Heart right ventricle (tissue), 16 donors: Measurements from ENCODE around the gene ESM1. TPM values are rescaled to one million over a fixed set of nuclear protein-coding genes. Genes with fewer than 3 reads are reported as not detected.

ENCODE experiments used
- ATAC-seq, 8 donors: fragments of 200-7000 bp; cut with Tn5 transposase; one replicate each; pipeline ENCODE4 v1.9.1; 2020; ENCODE audit warnings: mild to moderate bottlenecking in 8 of 8, moderate library complexity in 8 of 8, moderate number of reproducible peaks in 1 of 8
- DNase-seq, 2 donors: peaks; one replicate each; pipeline ENCODE4 v3.0.0-alpha.2; 2020
- H3K27ac ChIP-seq, 10 donors: fragments of 200-600 bp; sonication (generic) in 2 of 10; one replicate each; pipeline versions ENCODE4 v1.5.0 to v1.8.0; 2020 to 2022; ENCODE audit warnings: mild to moderate bottlenecking in 3 of 10
- H3K27me3 ChIP-seq, 7 donors: fragments of 200-600 bp; one replicate each; pipeline ENCODE4 v1.8.0; 2021 to 2022; ENCODE audit warnings: mild to moderate bottlenecking in 2 of 7
- H3K36me3 ChIP-seq, 9 donors: fragments of 200-600 bp; sonication (generic) in 1 of 9; one replicate each; pipeline versions ENCODE4 v1.5.0 to v1.8.0; 2020 to 2022; ENCODE audit warnings: mild to moderate bottlenecking in 2 of 9
- H3K4me1 ChIP-seq, 9 donors: fragments of 200-600 bp; sonication (generic) in 1 of 9; one replicate each; pipeline versions ENCODE4 v1.5.0 to v1.8.0; 2020 to 2022; ENCODE audit warnings: mild to moderate bottlenecking in 4 of 9
- H3K4me3 ChIP-seq, 10 donors: fragments of 200-600 bp; sonication (generic) in 2 of 10; one replicate each; pipeline versions ENCODE4 v1.5.0 to v1.8.0; 2020 to 2022; ENCODE audit warnings: mild to moderate bottlenecking in 7 of 10, moderate library complexity in 2 of 10
- H3K9me3 ChIP-seq, 11 donors: fragments of 200-600 bp in 10 of 11; sonication (generic) in 2 of 11; one replicate each; pipeline versions ENCODE4 v1.5.0 to v1.8.0; 2013 to 2022; ENCODE audit warnings: mild to moderate bottlenecking in 2 of 11, control low read depth in 1 of 11, moderate library complexity in 1 of 11
- WGBS, 2 donors: extraction: QIAGEN DNeasy Blood & Tissue Kit; methylation state at CpG; one replicate each; pipeline ENCODE4 v1.1.7; 2013; ENCODE audit warnings: inconsistent platforms in 1 of 2; 5-methylcytosine and 5-hydroxymethylcytosine counted together
- intact Hi-C, 10 donors: fragments of 100-400 bp; cut with DNase I; formaldehyde crosslinking; loops; one replicate each; pipeline versions ENCODE4 v1.11.1 to v1.14.2; 2022
- polyA plus RNA-seq, 2 donors: library from polyadenylated mRNA; stranded (reverse); fragments of 200-250 nt; gene quantifications; one replicate each; pipeline ENCODE4 v1.2.3, GENCODE V29; 2013
- total RNA-seq, 10 donors: library from RNA; stranded (reverse); fragmentation: NEBNext Ultra II Directional in 3 of 10; extraction: Animal tissue kit (Norgen Biotek cat#: 25700) in 3 of 10; gene quantifications; one replicate each; pipeline versions ENCODE4 v1.2.1 to v1.2.4, GENCODE V29; 2021 to 2023
- TF ChIP-seq, protein P1 (sequence below), 9 donors: fragments of 200-600 bp; sonication (generic) in 2 of 9; IDR thresholded peaks; one replicate each; pipeline versions ENCODE4 v1.5.0 to v1.8.0; 2021 to 2022; ENCODE audit warnings: antibody characterized with exemption in 9 of 9, mild to moderate bottlenecking in 5 of 9, moderate library complexity in 1 of 9
- donor health status: Arrhythmogenic right ventricular cardiomyopathy.
- donor health status: ischemic (EF 13 %, LVEDD 7.1; RV severe dilation, severe dysfunction).
- donor health status: healthy with polysubstance abuse.
- donor health status: DM: no; HTN: yes; CAD: no.
- donor health status: DM: no; HTN: no; CAD: no.
- donor health status: ischemic (EF 25% LVEDD 6.9; RV normal size, moderate dysfunction).
- donor health status: ischemic (EF 25% LVEDD 5.7; RV mildly dilated, moderate dysfunction).
- donor health status: healthy.
- donor health status: DM: yes; HTN: yes; CAD: no.
- donor health status: Ischemic cardiomyopathy.
- donor health status: ischemic (EF 35%, LVEDD 5.7; RV mildly dilated, moderate dysfunction).
- donor health status: nonischemic (EF 11% LVEDD 7.7; RV severe dilation, severe dysfunction).
- donor health status: DM: yes; HTN: yes; CAD: no.
- donor health status: PGD.
- donor health status: ischemic (EF 29% LVEDD 5.4; RV normal size, mild dysfunction).
- donor health status: nonischemic (EF 23%, LVEDD 6.1; RV moderate dilation, normal function).

ESM1 gene
- total and polyA plus RNA-seq, 12 donors = 0.13 to 2.0 (median 0.73) TPM; not detected in 2

DNA sequence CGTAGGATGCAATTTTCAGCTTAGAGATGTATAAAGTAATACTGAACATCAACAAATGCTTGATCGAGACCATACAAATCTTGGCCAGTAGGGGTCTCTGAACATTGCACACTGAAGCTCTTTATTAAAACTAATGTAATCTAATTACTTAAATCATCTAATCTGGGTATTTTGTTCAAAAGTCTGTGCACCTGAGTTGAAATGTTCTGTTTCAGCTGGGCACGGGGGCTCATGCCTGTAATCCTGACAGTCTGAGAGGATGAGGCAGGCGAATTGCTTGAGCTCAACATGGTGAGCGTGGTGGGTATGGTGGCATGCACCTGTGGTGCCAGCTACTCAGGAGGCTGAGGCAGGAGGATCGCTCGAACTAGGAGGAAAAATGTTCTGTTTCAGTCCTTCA is 41.0 kb downstream of the ESM1 start:
- intact Hi-C loops = loop anchor here in 7 of 10 donors (1.0 to 10.0 kb wide), 6 partner anchors 38 to 202 kb away; no protein-coding TSS in a partner anchor
- peaks cover 0 to 19% (median 0%) of the 10 kb centered on the region in 7 donors for H3K27me3 ChIP-seq
- TF ChIP-seq, protein P1, sequence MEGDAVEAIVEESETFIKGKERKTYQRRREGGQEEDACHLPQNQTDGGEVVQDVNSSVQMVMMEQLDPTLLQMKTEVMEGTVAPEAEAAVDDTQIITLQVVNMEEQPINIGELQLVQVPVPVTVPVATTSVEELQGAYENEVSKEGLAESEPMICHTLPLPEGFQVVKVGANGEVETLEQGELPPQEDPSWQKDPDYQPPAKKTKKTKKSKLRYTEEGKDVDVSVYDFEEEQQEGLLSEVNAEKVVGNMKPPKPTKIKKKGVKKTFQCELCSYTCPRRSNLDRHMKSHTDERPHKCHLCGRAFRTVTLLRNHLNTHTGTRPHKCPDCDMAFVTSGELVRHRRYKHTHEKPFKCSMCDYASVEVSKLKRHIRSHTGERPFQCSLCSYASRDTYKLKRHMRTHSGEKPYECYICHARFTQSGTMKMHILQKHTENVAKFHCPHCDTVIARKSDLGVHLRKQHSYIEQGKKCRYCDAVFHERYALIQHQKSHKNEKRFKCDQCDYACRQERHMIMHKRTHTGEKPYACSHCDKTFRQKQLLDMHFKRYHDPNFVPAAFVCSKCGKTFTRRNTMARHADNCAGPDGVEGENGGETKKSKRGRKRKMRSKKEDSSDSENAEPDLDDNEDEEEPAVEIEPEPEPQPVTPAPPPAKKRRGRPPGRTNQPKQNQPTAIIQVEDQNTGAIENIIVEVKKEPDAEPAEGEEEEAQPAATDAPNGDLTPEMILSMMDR (IDR thresholded peaks at IDR 0.05) = peak; percentile 47 to 80 (median 66)
- ATAC-seq (no peak), DNase-seq (peak in 1 of 2 donors; percentile 16)
- H3K9me3 ChIP-seq = peaks cover 0 to 3% (median 0%) of the 10 kb centered on the region in 11 donors
- no peaks in the 10 kb centered on the region for H3K4me1 ChIP-seq
- no peak overlapping the region for H3K4me3 ChIP-seq
- H3K27ac ChIP-seq = no peak overlapping the region
- no peaks in the 10 kb centered on the region for H3K36me3 ChIP-seq
- 68 to 69% methylated on average over 7 of the region's 7 CpGs for WGBS, 2 donors

DNA sequence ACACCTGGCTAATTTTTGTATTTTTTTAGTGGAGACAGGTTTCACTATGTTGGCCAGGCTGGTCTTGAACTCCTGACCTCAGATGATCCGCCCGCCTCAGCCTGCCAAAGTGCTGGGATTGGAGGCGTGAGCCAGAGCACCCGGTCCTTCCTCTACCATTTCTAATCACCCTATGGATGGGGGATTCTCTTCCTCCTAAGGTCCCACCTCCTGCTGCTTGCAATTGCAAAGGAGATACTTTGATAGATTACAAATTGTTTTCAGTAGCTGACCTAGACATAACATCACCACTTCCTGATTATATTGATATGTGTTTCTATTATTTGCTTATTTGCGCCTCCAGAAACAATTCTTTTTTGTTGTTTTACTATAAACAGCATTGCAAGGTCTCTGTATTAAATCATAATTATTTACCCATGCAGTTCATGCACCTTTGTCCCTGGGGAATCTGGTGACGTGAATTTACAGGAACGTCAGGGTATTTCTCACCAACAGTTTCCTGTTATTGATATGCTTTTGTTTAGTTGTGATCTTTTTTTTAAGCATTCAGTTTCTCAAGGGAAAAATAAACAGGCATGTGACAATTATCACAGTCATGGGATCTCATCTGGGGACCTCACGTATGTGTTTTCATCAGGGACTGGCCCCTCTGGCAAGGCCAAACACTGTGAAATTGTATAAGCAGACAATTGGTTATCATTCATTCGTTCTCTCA is 43.2 kb downstream of the ESM1 start:
- DNase-seq (no peak), ATAC-seq (peak in 2 of 8 donors; percentile 34 to 53)
- no peaks in the 10 kb centered on the region for H3K36me3 ChIP-seq
- peaks cover 0 to 19% (median 0%) of the 10 kb centered on the region in 7 donors for H3K27me3 ChIP-seq
- H3K4me1 ChIP-seq = no peaks in the 10 kb centered on the region
- no peak overlapping the region for H3K4me3 ChIP-seq
- intact Hi-C loops = loop anchor here in 2 of 10 donors (5.0 to 10.0 kb wide), 2 partner anchors 200 to 203 kb away; no protein-coding TSS in a partner anchor
- no peaks in the 10 kb centered on the region for H3K9me3 ChIP-seq
- TF ChIP-seq, protein P1 (IDR thresholded peaks at IDR 0.05) = no peak
- no peak overlapping the region for H3K27ac ChIP-seq
- 52 to 64% methylated on average over 9 of the region's 9 CpGs for WGBS, 2 donors

DNA sequence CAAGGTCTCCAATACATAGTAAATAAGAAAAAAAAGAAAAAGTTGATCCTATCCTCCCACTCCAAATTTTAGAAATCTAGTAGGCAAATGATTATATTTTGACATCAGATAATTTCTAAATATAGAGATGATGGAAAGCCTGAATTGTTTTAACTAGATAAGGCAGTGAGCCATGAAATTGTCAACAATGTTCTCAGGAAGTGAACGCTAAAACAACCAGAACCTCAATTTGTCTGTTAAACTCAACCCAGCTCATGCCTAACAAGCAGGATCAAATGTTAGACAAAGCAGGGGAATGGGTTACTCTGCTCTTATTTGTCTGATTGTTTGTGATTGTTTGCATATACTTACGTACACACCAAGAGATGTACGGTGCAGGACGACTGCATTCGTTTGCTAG is 49.2 kb downstream of the ESM1 start:
- Histone ChIP-seq H3K4me3 (no peak overlapping the region), H3K36me3 (no peaks in the 10 kb centered on the region), H3K27me3 (peaks cover 0 to 25% (median 12%) of the 10 kb centered on the region in 7 donors), H3K9me3 (no peaks in the 10 kb centered on the region), H3K27ac (no peak overlapping the region), H3K4me1 (peaks cover 0 to 8% (median 0%) of the 10 kb centered on the region in 9 donors)
- no peak for DNase-seq
- intact Hi-C loops = no loop called here
- WGBS, 2 donors = 64 to 68% methylated on average over 5 of the region's 5 CpGs
- TF ChIP-seq, protein P1 (IDR thresholded peaks at IDR 0.05) = no peak
- ATAC-seq = no peak

DNA sequence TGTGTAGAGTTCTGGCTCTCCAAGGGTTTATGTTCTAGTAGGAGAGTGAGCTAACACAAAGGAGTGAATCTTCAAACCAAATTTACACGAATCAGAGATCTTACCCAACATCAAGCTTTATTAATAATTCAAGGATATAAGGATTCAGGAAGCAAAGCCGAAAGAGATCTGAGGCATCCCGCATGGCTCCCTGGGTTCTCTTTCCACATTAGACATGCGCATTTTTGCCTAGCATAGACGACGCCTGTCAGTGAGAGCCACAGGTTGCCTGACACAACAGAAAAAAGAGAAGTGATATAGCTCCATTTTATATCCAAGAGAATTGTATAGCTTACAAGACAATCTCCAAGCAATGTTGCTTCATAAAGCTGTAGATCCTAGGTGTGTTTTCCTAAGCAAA is 52.6 kb downstream of the ESM1 start:
- intact Hi-C loops = no loop called here
- H3K4me1 ChIP-seq = peaks cover 0 to 8% (median 0%) of the 10 kb centered on the region in 9 donors
- no peaks in the 10 kb centered on the region for H3K9me3 ChIP-seq
- H3K4me3 ChIP-seq = no peak overlapping the region
- DNase-seq (no peak), ATAC-seq (no peak)
- H3K36me3 ChIP-seq = no peaks in the 10 kb centered on the region
- peaks cover 0 to 26% (median 12%) of the 10 kb centered on the region in 7 donors for H3K27me3 ChIP-seq
- WGBS, 2 donors = 63 to 76% methylated on average over 6 of the region's 6 CpGs
- TF ChIP-seq, protein P1 (IDR thresholded peaks at IDR 0.05) = no peak
- H3K27ac ChIP-seq = no peak overlapping the region
